ENCODE measurements around the gene GPLD1. TPM values are rescaled to one million over a fixed set of nuclear protein-coding genes. Genes with fewer than 3 reads are reported as not detected.

The GPLD1 gene
- total RNA-seq, 1 donor from 2014 or later, result 15.7 TPM

DNA sequence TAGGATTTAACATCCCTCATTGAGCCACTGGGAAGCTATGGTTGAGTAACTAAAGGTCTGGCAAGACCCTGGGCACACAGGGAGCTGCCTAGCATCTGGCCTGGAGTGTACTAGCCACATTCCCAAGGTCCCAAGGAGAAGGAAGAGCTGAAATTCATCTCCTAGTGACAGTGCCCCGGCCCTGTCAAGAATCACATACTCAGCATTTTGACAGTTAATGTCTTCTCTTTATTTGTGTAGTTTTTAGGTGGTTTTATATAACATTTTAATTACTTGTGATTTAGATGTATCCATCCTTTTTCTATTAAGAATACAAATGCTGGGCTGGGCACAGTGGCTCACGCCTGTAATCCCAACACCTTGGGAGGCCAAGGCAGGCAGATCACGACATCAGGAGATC lies 45.8 kb upstream of the GPLD1 start:
- no peak for DNase-seq (ENCODE audit: extremely low spot score in 2 of 2)
- no peak overlapping the region for H3K4me3 ChIP-seq
- TF ChIP-seq POLR2AphosphoS5 (IDR thresholded peaks at IDR 0.05; ENCODE audit: insufficient read depth in 1 of 2, low read depth in 1 of 2), result no peak
- TF ChIP-seq POLR2A (IDR thresholded peaks at IDR 0.05), result no peak
- TF ChIP-seq, protein P1, sequence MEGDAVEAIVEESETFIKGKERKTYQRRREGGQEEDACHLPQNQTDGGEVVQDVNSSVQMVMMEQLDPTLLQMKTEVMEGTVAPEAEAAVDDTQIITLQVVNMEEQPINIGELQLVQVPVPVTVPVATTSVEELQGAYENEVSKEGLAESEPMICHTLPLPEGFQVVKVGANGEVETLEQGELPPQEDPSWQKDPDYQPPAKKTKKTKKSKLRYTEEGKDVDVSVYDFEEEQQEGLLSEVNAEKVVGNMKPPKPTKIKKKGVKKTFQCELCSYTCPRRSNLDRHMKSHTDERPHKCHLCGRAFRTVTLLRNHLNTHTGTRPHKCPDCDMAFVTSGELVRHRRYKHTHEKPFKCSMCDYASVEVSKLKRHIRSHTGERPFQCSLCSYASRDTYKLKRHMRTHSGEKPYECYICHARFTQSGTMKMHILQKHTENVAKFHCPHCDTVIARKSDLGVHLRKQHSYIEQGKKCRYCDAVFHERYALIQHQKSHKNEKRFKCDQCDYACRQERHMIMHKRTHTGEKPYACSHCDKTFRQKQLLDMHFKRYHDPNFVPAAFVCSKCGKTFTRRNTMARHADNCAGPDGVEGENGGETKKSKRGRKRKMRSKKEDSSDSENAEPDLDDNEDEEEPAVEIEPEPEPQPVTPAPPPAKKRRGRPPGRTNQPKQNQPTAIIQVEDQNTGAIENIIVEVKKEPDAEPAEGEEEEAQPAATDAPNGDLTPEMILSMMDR (IDR thresholded peaks at IDR 0.05), result no peak

GRCh38 chr6:24534329-24534728 lies 45.0 kb upstream of the GPLD1 start:
- Histone ChIP-seq H3K4me1 (no peaks in the 10 kb centered on the region), H3K36me3 (peaks cover 0 to 22% of the 10 kb centered on the region in 2 donors), H3K27me3 (no peaks in the 10 kb centered on the region), H3K4me3 (no peak overlapping the region), H3K9me3 (no peaks in the 10 kb centered on the region), H3K27ac (no peak overlapping the region)
- no peak for DNase-seq (ENCODE audit: extremely low spot score in 2 of 2)
- intact Hi-C loops (cut with DNase I), result no loop called here
- no peak for TF ChIP-seq POLR2A (IDR thresholded peaks at IDR 0.05)
- TF ChIP-seq, protein P1 (IDR thresholded peaks at IDR 0.05), result no peak
- TF ChIP-seq POLR2AphosphoS5 (IDR thresholded peaks at IDR 0.05; ENCODE audit: insufficient read depth in 1 of 2, low read depth in 1 of 2), result no peak

More for the DNA sequence above, 45.8 kb upstream of the GPLD1 start:
- Histone ChIP-seq H3K4me1 (no peaks in the 10 kb centered on the region), H3K9me3 (no peaks in the 10 kb centered on the region), H3K27ac (no peak overlapping the region), H3K27me3 (no peaks in the 10 kb centered on the region), H3K36me3 (peaks cover 0 to 22% of the 10 kb centered on the region in 2 donors)
- intact Hi-C loops (cut with DNase I), result no loop called here

GRCh38 chr6:24529985-24530384 lies 40.6 kb upstream of the GPLD1 start:
- TF ChIP-seq POLR2A (IDR thresholded peaks at IDR 0.05) (no peak), POLR2AphosphoS5 (IDR thresholded peaks at IDR 0.05; ENCODE audit: insufficient read depth in 1 of 2, low read depth in 1 of 2) (no peak)
- TF ChIP-seq, protein P1 (IDR thresholded peaks at IDR 0.05), result no peak
- H3K36me3 ChIP-seq, result peaks cover 0 to 22% of the 10 kb centered on the region in 2 donors
- no peak for DNase-seq (ENCODE audit: extremely low spot score in 2 of 2)
- no peaks in the 10 kb centered on the region for H3K27me3 ChIP-seq
- no peaks in the 10 kb centered on the region for H3K4me1 ChIP-seq
- H3K9me3 ChIP-seq, result no peaks in the 10 kb centered on the region
- intact Hi-C loops (cut with DNase I), result no loop called here
- H3K27ac ChIP-seq, result no peak overlapping the region
- H3K4me3 ChIP-seq, result no peak overlapping the region

DNA sequence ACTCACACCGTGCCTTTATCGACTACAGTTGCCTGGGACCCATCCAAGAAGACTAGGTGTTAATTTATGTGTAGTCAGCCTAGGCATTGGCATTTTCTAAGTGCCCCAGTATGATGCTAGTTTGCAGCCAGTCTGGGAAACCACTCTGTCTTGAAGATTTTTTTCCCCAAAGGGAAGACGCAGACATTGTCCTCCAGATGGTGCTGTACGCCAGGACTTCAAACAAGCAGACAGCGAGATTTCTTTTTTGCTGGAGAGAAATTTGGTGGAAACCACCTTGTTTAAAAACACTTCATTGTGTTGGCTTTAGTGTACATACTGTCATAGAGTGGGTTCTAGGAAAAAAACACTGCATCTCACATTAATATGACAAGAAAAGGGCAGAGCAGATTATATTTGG lies 35.4 kb upstream of the GPLD1 start:
- no peaks in the 10 kb centered on the region for H3K9me3 ChIP-seq
- no peak overlapping the region for H3K27ac ChIP-seq
- TF ChIP-seq POLR2AphosphoS5 (IDR thresholded peaks at IDR 0.05; ENCODE audit: insufficient read depth in 1 of 2, low read depth in 1 of 2), result no peak
- TF ChIP-seq, protein P1 (IDR thresholded peaks at IDR 0.05), result no peak
- no peak for TF ChIP-seq POLR2A (IDR thresholded peaks at IDR 0.05)
- intact Hi-C loops (cut with DNase I), result no loop called here
- H3K27me3 ChIP-seq, result no peaks in the 10 kb centered on the region
- no peaks in the 10 kb centered on the region for H3K36me3 ChIP-seq
- no peak for DNase-seq (ENCODE audit: extremely low spot score in 2 of 2)
- no peak overlapping the region for H3K4me3 ChIP-seq
- no peaks in the 10 kb centered on the region for H3K4me1 ChIP-seq

- intact Hi-C loops (cut with DNase I), result no loop called here
- H3K4me3 ChIP-seq, result no peak overlapping the region
- no peaks in the 10 kb centered on the region for H3K9me3 ChIP-seq
- H3K27ac ChIP-seq, result no peak overlapping the region
- no peaks in the 10 kb centered on the region for H3K36me3 ChIP-seq
- DNase-seq (ENCODE audit: extremely low spot score in 2 of 2), result no peak
- H3K27me3 ChIP-seq, result no peaks in the 10 kb centered on the region
- TF ChIP-seq POLR2AphosphoS5 (IDR thresholded peaks at IDR 0.05; ENCODE audit: insufficient read depth in 1 of 2, low read depth in 1 of 2) (no peak), POLR2A (IDR thresholded peaks at IDR 0.05) (no peak)
- TF ChIP-seq, protein P1 (IDR thresholded peaks at IDR 0.05), result no peak
- no peaks in the 10 kb centered on the region for H3K4me1 ChIP-seq
Measured at GRCh38 chr6:24524329-24524728, 35.0 kb upstream of the GPLD1 start.

Data from vagina (tissue), 2 donors.